Coronary artery (tissue), 2 donors: ENCODE measurements around the gene FAM180A.

Experiments
- DNase-seq: peaks from one replicate; pipeline ENCODE4 v3.0.0-alpha.2; 2017; ENCODE audit warnings: low spot score
- H3K27ac ChIP-seq, 2 donors: fragments of 200-600 bp; sonication (generic); one replicate each; pipeline ENCODE4 v1.5.1; 2016 to 2019
- H3K4me3 ChIP-seq: fragments of 200-600 bp; sonication (generic); 2 replicates; pipeline ENCODE4 v1.5.1; 2016; ENCODE audit warnings: mild to moderate bottlenecking, moderate library complexity
- CTCF ChIP-seq: fragments of 200-600 bp; sonication (generic); IDR thresholded peaks from one replicate; pipeline ENCODE4 v1.5.1; 2019; ENCODE audit warnings: antibody characterized with exemption

Gene FAM180A

GRCh38 chr7:135755351-135755753 is 6.7 kb upstream of the FAM180A start:
- TF ChIP-seq CTCF, result no peak
- Histone ChIP-seq H3K27ac (no peak overlapping the region), H3K4me3 (no peak overlapping the region)
- peak; percentile 52 for DNase-seq

GRCh38 chr7:135753616-135754413 is 5.2 kb upstream of the FAM180A start:
- Histone ChIP-seq H3K4me3 (no peak overlapping the region), H3K27ac (no peak overlapping the region)
- peak; percentile 46 for DNase-seq
- no peak for TF ChIP-seq CTCF

GRCh38 chr7:135747366-135747765 is 1.2 kb downstream of the FAM180A start:
- H3K4me3 ChIP-seq, result peak overlapping the region; percentile 61
- no peak for TF ChIP-seq CTCF
- peak overlapping the region; percentile 87 to 92 for H3K27ac ChIP-seq
- no peak for DNase-seq

DNA sequence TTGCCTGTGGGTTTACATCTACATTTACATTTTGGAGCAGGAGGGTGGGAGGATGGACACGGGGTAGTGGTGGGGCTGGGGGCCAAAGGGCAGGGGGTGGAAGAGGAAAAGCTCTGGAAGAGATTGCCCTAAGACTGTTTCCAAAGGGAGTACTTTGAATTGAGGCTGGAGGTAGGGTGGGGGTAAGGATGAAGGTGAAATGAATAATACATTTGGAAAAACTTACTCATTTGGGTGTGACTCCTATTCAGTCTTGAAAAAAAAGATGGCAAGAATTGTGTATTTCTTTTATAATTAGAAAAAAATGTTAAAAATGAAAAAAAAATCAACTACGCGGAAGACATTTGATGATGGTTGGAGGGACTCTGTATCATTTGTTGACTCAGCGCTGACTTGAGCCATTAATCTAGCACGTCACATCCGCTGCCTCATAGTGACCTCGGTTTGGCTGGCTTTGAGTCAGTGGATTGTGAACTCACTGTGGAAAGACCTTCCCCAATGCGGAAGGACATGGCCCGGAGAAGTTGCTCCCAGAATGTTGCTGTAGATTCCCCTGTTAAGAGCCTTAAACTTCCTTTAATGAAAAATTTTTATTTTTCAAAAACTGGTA is 2.8 kb downstream of the FAM180A start:
- peak overlapping the region; percentile 60 to 93 for H3K27ac ChIP-seq
- peak; percentile 88 for DNase-seq
- TF ChIP-seq CTCF, result no peak
- peak overlapping the region; percentile 32 for H3K4me3 ChIP-seq

GRCh38 chr7:135744938-135745702 is 3.5 kb downstream of the FAM180A start:
- Histone ChIP-seq H3K4me3 (peak overlapping the region; percentile 32), H3K27ac (peak overlapping the region; percentile 60 to 93)
- no peak for TF ChIP-seq CTCF
- no peak for DNase-seq

GRCh38 chr7:135743907-135744731 is 4.5 kb downstream of the FAM180A start:
- Histone ChIP-seq H3K4me3 (peak overlapping the region; percentile 2), H3K27ac (peak overlapping the region; percentile 60 to 93)
- no peak for DNase-seq
- no peak for TF ChIP-seq CTCF
